Stimulated activated CD4-positive, alpha-beta T cell treated with anti-CD3 and anti-CD28 coated beads, Interleukin-4, amount 100 ng/mL, for 48 hours (primary cell): ENCODE measurements around the gene CCDC33.

Source experiments
- DNase-seq, 2 donors: peaks; one replicate each; pipeline ENCODE4 v3.0.0-alpha.2; 2020; ENCODE audit warnings: low read depth in 2 of 2

Gene CCDC33

GRCh38 chr15:74208901-74209559, 27.1 kb upstream of the CCDC33 start:
- no peak for DNase-seq

GRCh38 chr15:74209560-74209958, 26.6 kb upstream of the CCDC33 start:
- no peak for DNase-seq

GRCh38 chr15:74209997-74210671, 26.0 kb upstream of the CCDC33 start:
- no peak for DNase-seq

GRCh38 chr15:74210729-74211128, 25.4 kb upstream of the CCDC33 start:
- no peak for DNase-seq

- DNase-seq, result no peak
Observed at GRCh38 chr15:74211656-74212055, 24.5 kb upstream of the CCDC33 start.

GRCh38 chr15:74212494-74212893, 23.6 kb upstream of the CCDC33 start:
- no peak for DNase-seq

DNA sequence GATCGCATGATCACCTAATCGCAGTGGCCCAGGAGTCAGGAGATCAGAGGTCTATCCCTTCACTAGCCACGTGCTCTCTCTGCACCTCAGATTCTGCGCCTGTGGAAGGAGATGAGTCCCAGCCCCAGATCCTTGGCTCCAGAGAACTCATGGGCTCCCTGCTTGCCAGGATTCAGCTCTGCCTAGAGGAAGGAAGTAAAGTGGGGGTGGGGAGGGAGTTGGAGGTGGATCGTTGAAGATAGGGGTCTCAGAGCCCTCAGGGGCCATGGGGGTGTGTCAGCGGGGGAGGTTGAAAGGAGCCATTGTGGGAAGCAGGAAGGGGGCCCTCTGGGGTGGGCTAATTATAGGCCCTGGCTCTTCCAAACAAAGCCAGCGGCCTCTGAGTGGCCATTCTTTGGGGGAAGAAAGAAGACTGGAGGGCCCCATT, 22.3 kb upstream of the CCDC33 start:
- DNase-seq, result no peak

DNA sequence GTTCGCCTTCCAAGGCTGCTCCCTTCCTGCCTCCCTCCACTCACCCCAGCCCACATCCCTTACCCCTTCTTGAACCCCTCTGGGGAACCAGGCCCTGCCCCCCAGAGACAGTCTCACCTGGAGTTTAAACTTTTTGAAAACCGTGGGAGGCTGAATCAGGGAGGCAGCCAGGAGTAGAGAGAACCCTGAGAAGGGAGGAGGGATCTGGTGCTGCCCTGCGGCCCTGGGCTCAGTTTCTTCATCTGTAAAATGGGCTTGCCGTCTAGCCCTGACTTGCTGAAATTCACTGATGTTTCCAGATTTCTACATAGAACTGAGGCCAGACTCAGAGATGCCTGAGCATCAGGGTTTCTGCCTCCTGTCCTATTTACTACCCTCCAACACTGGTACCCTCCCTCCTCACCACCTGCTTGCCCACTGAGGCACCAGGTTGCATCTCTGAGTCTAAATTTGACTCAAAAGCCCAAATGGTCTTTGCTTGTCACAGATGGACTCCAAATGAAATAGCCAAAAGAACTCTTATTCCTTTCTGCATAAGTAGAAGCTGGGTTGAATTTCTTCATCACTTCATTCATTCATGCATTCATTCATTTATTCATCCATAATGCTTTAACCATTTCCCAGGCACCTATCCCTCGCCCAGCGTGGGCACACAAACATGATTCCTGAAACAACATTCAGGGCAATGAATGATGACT, 21.7 kb upstream of the CCDC33 start:
- no peak for DNase-seq

DNA sequence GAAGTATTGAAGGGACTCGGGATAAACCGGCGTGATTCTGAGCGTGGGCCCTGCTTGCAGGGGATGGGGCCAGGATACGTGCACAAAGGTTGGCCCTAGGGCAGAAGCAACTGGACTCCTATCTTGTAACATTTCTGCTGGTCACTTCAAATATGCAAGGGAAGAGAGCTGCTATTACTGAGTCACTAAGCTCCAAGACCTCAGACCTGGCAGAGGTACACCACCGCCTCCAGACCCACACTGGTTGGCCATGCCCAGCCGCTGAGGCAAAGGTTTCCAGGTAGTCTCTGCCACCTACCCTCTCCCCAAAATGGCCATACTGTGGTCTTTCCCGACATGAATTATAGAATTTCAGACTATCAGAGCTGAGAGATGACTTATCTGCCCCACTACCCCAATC, 20.2 kb upstream of the CCDC33 start:
- DNase-seq, result no peak

DNA sequence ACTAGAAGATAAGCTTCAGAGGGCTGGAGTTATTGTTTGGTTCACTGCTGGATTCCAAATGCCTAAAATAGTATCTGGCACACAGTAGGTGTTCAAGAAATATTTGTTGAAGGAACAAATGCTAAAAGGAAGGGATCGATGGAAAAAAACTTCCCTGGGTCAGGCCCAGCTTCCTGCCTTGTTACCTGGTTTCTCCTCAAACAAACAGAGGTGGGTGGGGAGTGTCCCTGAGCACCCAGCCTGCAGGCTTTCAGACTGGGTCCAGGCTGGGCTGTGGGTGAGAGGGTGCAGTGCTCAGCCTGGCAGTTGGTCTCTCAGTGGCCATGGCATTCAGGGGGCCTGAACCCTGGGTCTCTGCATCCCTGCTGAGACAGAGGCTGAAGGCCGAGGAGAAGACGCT, 19.2 kb upstream of the CCDC33 start:
- no peak for DNase-seq

GRCh38 chr15:74217907-74218885, 17.9 kb upstream of the CCDC33 start:
- no peak for DNase-seq

DNA sequence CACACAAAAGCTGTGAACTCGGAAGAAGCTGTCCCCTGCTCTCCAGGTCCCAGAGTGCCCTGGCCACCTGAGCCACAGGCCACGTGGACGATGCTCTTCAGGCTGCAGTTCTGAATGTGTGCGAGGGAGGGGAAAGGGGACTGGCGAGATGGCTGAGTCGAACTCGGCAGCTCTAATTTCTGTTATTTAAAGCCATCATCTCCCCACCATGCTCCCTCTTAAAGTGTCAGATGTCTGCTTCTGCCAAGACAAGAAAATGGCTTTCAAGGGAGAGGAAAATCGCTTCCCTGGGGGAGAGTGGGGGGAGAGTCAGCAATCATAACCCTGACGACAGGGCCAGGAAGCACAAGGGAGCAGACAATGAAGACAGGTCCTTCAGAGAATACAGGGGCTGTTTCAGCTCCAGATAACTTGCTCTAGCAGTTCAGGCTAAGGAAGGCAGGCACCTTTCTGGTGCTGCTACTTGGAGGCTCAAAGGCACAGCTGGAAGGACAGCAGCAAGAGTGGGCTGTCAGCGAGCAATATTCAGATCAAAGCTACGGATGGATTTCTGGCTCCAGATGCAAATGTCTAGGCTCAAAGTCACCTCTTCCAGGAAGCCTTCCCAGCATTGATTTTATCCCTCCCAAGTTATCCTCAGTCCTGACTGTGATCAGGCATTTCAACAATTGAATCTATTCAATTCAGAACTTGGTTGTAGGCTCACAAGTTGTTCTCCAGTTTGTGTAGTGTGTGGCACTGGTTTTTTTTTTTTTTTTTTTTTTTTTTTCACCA, 15.5 kb upstream of the CCDC33 start:
- no peak for DNase-seq

DNA sequence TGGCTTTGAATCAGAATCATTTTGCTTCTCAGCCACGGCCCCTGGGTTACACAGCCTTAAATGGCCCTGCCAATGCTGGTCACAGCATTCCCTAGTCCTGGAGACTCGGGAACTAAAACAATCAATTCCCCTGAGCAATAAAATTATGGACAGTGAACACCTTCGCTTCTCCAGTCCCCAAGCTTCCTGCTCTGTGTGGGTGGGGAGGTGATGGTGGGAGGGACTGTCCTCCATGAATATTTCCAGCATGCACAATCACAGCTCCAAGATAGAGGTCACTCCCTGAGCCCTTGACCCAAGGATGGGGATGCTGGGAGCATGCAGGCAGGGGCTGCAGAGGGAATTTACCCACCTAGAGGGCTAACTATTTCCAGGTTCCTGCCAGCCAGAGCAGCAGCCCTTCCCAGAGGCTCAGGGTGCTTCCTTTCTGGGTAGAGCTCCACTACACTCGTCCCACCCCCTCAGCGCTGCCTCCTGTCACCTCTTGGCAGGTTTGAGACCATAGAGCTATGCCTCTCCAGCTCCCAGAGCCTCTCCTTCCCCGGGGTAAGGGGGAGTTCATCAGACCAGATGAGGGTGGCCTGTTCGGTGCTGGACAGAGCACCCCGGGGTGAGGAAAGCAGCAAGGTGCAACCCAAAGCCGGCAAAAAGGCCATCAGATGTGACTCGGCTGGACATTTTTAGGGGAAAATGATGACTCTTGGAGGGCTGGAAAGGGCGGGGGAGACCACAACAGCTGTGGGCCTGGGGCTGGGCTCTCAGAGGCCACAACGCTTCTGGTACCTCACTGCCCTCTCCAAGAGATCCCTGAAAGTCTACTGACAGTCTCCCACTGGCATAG, 14.5 kb upstream of the CCDC33 start:
- DNase-seq, result no peak

DNA sequence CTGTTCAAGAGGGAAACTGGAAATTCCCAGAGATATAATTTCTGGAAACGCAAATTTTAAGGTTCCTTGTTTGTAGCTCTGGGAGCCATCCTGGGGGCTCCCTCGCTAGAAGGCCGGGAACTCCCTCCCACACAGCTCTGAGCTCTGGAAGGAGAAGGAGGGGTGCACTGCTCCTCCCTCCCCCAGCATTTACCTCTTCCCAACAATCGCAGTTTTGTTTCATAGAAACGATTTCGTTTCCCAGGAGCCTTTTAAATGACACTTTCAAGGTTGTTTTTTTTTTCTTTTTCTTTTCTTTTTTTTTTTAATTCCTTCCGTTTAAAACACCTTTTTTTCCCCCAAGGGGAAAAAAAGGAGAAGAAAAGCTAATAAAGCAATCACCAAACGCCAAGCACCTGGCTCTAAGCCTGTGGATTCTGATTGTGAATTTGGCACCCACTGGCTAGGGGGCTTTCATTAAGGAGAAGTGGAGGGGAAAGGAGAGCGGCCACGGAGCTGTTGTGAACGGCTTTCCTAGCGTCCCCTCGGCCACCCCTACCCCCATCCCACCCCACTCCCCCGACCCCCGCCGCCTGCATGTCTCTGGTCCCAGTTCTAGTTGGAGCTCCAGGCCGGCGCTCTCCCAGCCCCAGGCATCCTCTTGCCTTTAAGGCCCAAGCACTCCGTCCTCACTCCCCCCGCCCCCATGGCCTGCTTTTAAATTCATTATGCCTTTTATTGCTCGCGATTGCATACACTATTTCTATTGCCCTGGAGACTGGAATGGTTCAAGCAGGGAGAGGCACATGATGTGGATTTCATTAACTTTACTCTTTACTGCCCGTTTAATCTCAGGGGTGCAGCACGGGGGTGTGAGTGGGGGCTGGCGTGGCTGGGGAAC, 13.6 kb upstream of the CCDC33 start:
- no peak for DNase-seq

- no peak for DNase-seq
Observed at GRCh38 chr15:74225928-74226327, 10.2 kb upstream of the CCDC33 start.

- DNase-seq, result no peak
Observed at GRCh38 chr15:74226761-74227540, 9.2 kb upstream of the CCDC33 start.

DNA sequence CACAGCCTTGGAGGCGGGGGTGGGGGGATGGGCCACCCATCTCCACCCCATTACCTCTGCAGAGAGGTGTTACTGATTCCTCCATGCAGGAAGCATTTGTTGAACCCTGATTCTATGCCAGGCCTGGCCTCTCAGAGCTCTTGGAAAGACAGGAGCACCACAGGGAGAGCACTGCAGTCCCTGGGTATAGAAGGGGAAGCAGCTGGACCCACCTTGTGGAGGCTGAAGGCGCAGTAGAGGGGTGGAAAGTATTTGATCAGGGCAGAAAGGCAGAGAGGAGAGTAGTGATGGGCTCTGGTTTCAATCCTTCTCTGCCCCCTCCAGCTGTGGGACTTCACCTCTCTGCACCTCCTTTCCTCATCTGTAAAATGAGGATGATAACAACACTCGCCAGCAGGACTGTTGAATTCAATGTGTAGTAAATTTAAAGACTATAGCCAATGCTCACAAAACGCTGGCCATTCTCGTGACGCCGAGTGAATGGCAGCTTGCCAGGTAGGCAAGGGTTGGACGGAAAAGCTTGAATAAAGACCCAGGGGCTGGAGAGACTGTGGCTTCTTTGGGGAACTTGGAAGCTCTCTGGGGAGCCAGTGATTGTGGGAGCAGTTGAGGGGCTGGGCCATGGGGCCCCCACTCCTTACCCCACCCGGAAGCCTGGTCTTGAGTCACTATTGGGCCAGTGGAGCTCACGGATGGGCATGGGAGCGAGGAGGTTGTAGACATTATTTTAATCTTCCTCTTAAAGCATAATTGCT, 8.0 kb upstream of the CCDC33 start:
- DNase-seq, result no peak

DNA sequence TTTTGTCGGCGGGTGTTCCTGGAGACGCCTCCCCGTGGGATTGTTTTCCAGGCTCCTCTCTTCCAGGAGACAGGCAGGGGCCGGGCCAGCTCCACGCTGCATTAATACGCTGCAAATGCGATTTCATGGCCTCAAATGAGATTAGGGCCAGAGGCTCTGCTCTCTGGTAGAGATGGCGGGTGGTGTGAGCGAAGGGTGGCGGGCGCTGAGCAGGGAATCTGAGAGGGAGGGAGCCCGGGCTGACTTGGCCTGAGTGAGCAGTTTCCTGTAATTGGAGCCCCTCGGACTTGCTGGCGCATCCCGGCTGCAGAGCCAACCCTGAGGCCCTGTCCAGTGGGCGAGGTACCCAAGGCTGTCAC, 7.4 kb upstream of the CCDC33 start:
- no peak for DNase-seq
